Osteocyte (in vitro differentiated cells): ENCODE data around the gene PREX1. TPM values are rescaled to one million over a fixed set of nuclear protein-coding genes. Genes with fewer than 3 reads are reported as not detected.

ENCODE experiments used
- DNase-seq: peaks from one replicate; pipeline ENCODE4 v3.0.0; 2021; ENCODE audit warnings: mixed read lengths; ENCODE audit not compliant: unreplicated experiment; ENCODE audit errors: extremely low spot score
- H3K27ac Mint-ChIP-seq: one replicate; pipeline ENCODE4 v1.8.0; 2021; ENCODE audit warnings: mild to moderate bottlenecking, mixed read lengths; ENCODE audit not compliant: unreplicated experiment
- H3K27me3 Mint-ChIP-seq: one replicate; pipeline ENCODE4 v1.8.0; 2021; ENCODE audit warnings: mixed read lengths; ENCODE audit not compliant: unreplicated experiment
- H3K36me3 Mint-ChIP-seq: one replicate; pipeline ENCODE4 v1.8.0; 2021; ENCODE audit warnings: mixed read lengths; ENCODE audit not compliant: unreplicated experiment
- H3K4me1 Mint-ChIP-seq: one replicate; pipeline ENCODE4 v1.8.0; 2021; ENCODE audit warnings: mixed read lengths; ENCODE audit not compliant: unreplicated experiment
- H3K4me3 Mint-ChIP-seq: one replicate; pipeline ENCODE4 v1.8.0; 2021; ENCODE audit warnings: mild to moderate bottlenecking, moderate library complexity, mixed read lengths; ENCODE audit not compliant: unreplicated experiment
- H3K9me3 Mint-ChIP-seq: one replicate; pipeline ENCODE4 v1.8.0; 2021; ENCODE audit warnings: mixed read lengths; ENCODE audit not compliant: unreplicated experiment
- CTCF ChIP-seq: fragments of 200-600 bp; sonication (generic); IDR thresholded peaks from 2 replicates; pipeline ENCODE4 v1.5.0; 2021; ENCODE audit warnings: antibody characterized with exemption, mild to moderate bottlenecking, moderate library complexity
- total RNA-seq: library from RNA; stranded (reverse); gene quantifications from 2 replicates; pipeline ENCODE4 v1.2.1, GENCODE V29; 2021

PREX1 gene
- total RNA-seq, 1 donor from 2014 or later, result 24.2 TPM

GRCh38 chr20:48749437-48749836 lies 78.4 kb downstream of the PREX1 start:
- H3K4me1 Mint-ChIP-seq, result peaks cover 20% of the 10 kb centered on the region

GRCh38 chr20:48748556-48748955 lies 79.2 kb downstream of the PREX1 start:
- H3K9me3 Mint-ChIP-seq, result no peaks in the 10 kb centered on the region
- no peak overlapping the region for H3K4me3 Mint-ChIP-seq
- H3K4me1 Mint-ChIP-seq, result peaks cover 20% of the 10 kb centered on the region
- no peaks in the 10 kb centered on the region for H3K27me3 Mint-ChIP-seq
- DNase-seq, result no peak
- no peaks in the 10 kb centered on the region for H3K36me3 Mint-ChIP-seq
- TF ChIP-seq CTCF, result no peak
- H3K27ac Mint-ChIP-seq, result no peak overlapping the region

More at GRCh38 chr20:48749437-48749836, 78.4 kb downstream of the PREX1 start:
- no peak for DNase-seq
- Mint-ChIP-seq H3K9me3 (no peaks in the 10 kb centered on the region), H3K27me3 (no peaks in the 10 kb centered on the region), H3K27ac (no peak overlapping the region), H3K4me3 (no peak overlapping the region), H3K36me3 (no peaks in the 10 kb centered on the region)
- no peak for TF ChIP-seq CTCF

GRCh38 chr20:48747840-48748414 lies 79.9 kb downstream of the PREX1 start:
- Mint-ChIP-seq H3K36me3 (peaks cover 3% of the 10 kb centered on the region), H3K27ac (no peak overlapping the region), H3K4me3 (no peak overlapping the region), H3K4me1 (peaks cover 20% of the 10 kb centered on the region), H3K9me3 (no peaks in the 10 kb centered on the region), H3K27me3 (no peaks in the 10 kb centered on the region)
- TF ChIP-seq CTCF, result no peak
- DNase-seq, result no peak

- Mint-ChIP-seq H3K27me3 (no peaks in the 10 kb centered on the region), H3K4me3 (no peak overlapping the region), H3K4me1 (peaks cover 17% of the 10 kb centered on the region), H3K27ac (no peak overlapping the region), H3K36me3 (peaks cover 8% of the 10 kb centered on the region), H3K9me3 (no peaks in the 10 kb centered on the region)
- TF ChIP-seq CTCF, result no peak
- no peak for DNase-seq
Measured at GRCh38 chr20:48745330-48745729, 82.5 kb downstream of the PREX1 start.

GRCh38 chr20:48744515-48744914 lies 83.3 kb downstream of the PREX1 start:
- no peak for TF ChIP-seq CTCF

More at GRCh38 chr20:48744515-48744914, 83.3 kb downstream of the PREX1 start:
- Mint-ChIP-seq H3K4me3 (no peak overlapping the region), H3K9me3 (no peaks in the 10 kb centered on the region), H3K36me3 (peaks cover 10% of the 10 kb centered on the region), H3K27me3 (no peaks in the 10 kb centered on the region), H3K4me1 (peaks cover 17% of the 10 kb centered on the region), H3K27ac (no peak overlapping the region)
- DNase-seq, result no peak
